Fibroblast of lung (primary cell): Measurements from ENCODE around the gene CCND3. TPM values are rescaled to one million over a fixed set of nuclear protein-coding genes. Genes with fewer than 3 reads are reported as not detected.
A peak's percentile ranks its signal among the peaks of the same experiment; 100 is the strongest.

Experiments
- DNase-seq, 2 donors: peaks; one replicate each; pipeline versions ENCODE4 v3.0.0 to v3.0.0-alpha.2; 2010; ENCODE audit warnings: low read depth in 2 of 2
- H2AFZ ChIP-seq: 2 replicates; pipeline ENCODE4 v1.5.1; 2012; ENCODE audit warnings: low read length, control low read depth, inconsistent platforms
- H3K27ac ChIP-seq: 2 replicates; pipeline ENCODE4 v1.5.1; 2011; ENCODE audit warnings: low read length, control low read depth; ENCODE audit not compliant: insufficient read depth
- H3K27me3 ChIP-seq: 2 replicates; pipeline ENCODE4 v1.5.1; 2011; ENCODE audit warnings: mild to moderate bottlenecking, low read length; ENCODE audit not compliant: control insufficient read depth, insufficient read depth
- H3K36me3 ChIP-seq: 2 replicates; pipeline ENCODE4 v1.5.1; 2011; ENCODE audit warnings: low read length; ENCODE audit not compliant: control insufficient read depth, insufficient read depth
- H3K4me1 ChIP-seq: 2 replicates; pipeline ENCODE4 v1.5.1; 2011; ENCODE audit warnings: low read length; ENCODE audit not compliant: control insufficient read depth, insufficient read depth; ENCODE audit errors: extremely low read depth
- H3K4me2 ChIP-seq: 2 replicates; pipeline ENCODE4 v1.5.1; 2011; ENCODE audit warnings: low read length, control low read depth; ENCODE audit not compliant: insufficient read depth; ENCODE audit errors: extremely low read depth
- H3K4me3 ChIP-seq, 4 experiments: fragments of 200-600 bp in 1 of 4; sonication (generic) in 1 of 4; replicated peaks in 1 of 4; 2 replicates each; pipeline ENCODE4 v1.5.1; 2011 to 2016; ENCODE audit warnings: low read length in 4 of 4, low read depth in 3 of 4, mild to moderate bottlenecking in 3 of 4, control low read depth in 2 of 4, inconsistent platforms in 1 of 4, mixed read lengths in 1 of 4; ENCODE audit not compliant: insufficient read depth in 1 of 4; ENCODE audit errors: control extremely low read depth in 1 of 4
- H3K79me2 ChIP-seq: 2 replicates; pipeline ENCODE4 v1.5.1; 2012; ENCODE audit warnings: mild to moderate bottlenecking, low read length, inconsistent platforms; ENCODE audit not compliant: control insufficient read depth, insufficient read depth
- H3K9ac ChIP-seq: 2 replicates; pipeline ENCODE4 v1.5.1; 2011; ENCODE audit warnings: mild to moderate bottlenecking, low read length, control low read depth; ENCODE audit not compliant: insufficient read depth
- H3K9me3 ChIP-seq: 2 replicates; pipeline ENCODE4 v1.5.1; 2012; ENCODE audit warnings: low read depth, low read length; ENCODE audit not compliant: control insufficient read depth, insufficient read depth
- H4K20me1 ChIP-seq: 2 replicates; pipeline ENCODE4 v1.5.1; 2011; ENCODE audit warnings: low read length; ENCODE audit not compliant: control insufficient read depth, insufficient read depth; ENCODE audit errors: extremely low read depth
- CTCF ChIP-seq, 2 donors: IDR thresholded peaks in 1 of 2; conservative IDR thresholded peaks in 1 of 2; 1 replicate in 1 of 2; 2 replicates in 1 of 2; pipeline ENCODE4 v1.5.1; 2011 to 2012; ENCODE audit warnings: low read length in 2 of 2, control low read depth in 1 of 2, inconsistent platforms in 1 of 2, low read depth in 1 of 2, mild to moderate bottlenecking in 1 of 2
- EZH2 ChIP-seq: IDR thresholded peaks from 2 replicates; pipeline ENCODE4 v1.5.1; 2012; ENCODE audit warnings: low read length, control low read depth, mild to moderate bottlenecking; ENCODE audit errors: missing control alignments
- polyA plus RNA-seq, 2 donors: library from polyadenylated mRNA; depleted of rRNA in 1 of 2; stranded (reverse) in 1 of 2; unstranded in 1 of 2; fragments of >200 nt; gene quantifications; 2 replicates each; pipeline ENCODE4 v1.2.1, GENCODE V29; 2011 to 2012; ENCODE audit warnings: missing spikeins in 1 of 2
- total RNA-seq: library from RNA; depleted of rRNA; stranded (reverse); fragments of >200 nt; gene quantifications from 2 replicates; pipeline ENCODE4 v1.2.1, GENCODE V29; 2014

Gene CCND3
- total and polyA plus RNA-seq, 2 donors (not counting 1 experiment from before 2014, with no cell fraction given): 15.0 to 29.6 TPM

GRCh38 chr6:41937472-41937860 lies 4.1 kb downstream of the CCND3 start:
- Histone ChIP-seq H3K9me3 (no peaks in the 10 kb centered on the region), H2AFZ (no peak overlapping the region), H3K36me3 (peaks cover 21% of the 10 kb centered on the region), H3K27ac (peak overlapping the region; percentile 1), H3K79me2 (peaks cover 41% of the 10 kb centered on the region), H3K9ac (no peak overlapping the region), H3K4me2 (no peak overlapping the region), H3K4me3 (no peak overlapping the region), H3K4me1 (peaks cover 16% of the 10 kb centered on the region), H3K27me3 (no peaks in the 10 kb centered on the region), H4K20me1 (no peaks in the 10 kb centered on the region)
- DNase-seq: no peak
- TF ChIP-seq CTCF (conservative IDR thresholded peaks at IDR 0.05 in 1 of 2, IDR thresholded peaks at IDR 0.05 in 1 of 2; ENCODE audit: low read depth in 1 of 2, low read length in 2 of 2) (no peak), EZH2 (no peak)

GRCh38 chr6:41936073-41936837 lies 5.4 kb downstream of the CCND3 start:
- Histone ChIP-seq H3K4me1 (peaks cover 12% of the 10 kb centered on the region), H3K9ac (no peak overlapping the region), H3K4me3 (no peak overlapping the region), H3K9me3 (no peaks in the 10 kb centered on the region), H3K27me3 (no peaks in the 10 kb centered on the region), H4K20me1 (no peaks in the 10 kb centered on the region), H3K79me2 (peaks cover 40% of the 10 kb centered on the region), H3K36me3 (peaks cover 30% of the 10 kb centered on the region), H3K27ac (peak overlapping the region; percentile 45), H3K4me2 (no peak overlapping the region), H2AFZ (no peak overlapping the region)
- TF ChIP-seq CTCF (conservative IDR thresholded peaks at IDR 0.05 in 1 of 2, IDR thresholded peaks at IDR 0.05 in 1 of 2; ENCODE audit: low read depth in 1 of 2, low read length in 2 of 2) (peak; percentile 95 to 97), EZH2 (no peak)
- DNase-seq: peak; percentile 78 to 94

- peaks cover 12% of the 10 kb centered on the region for H3K4me1 ChIP-seq
- H2AFZ ChIP-seq: no peak overlapping the region
- no peak overlapping the region for H3K4me3 ChIP-seq
- peaks cover 35% of the 10 kb centered on the region for H3K36me3 ChIP-seq
- peaks cover 34% of the 10 kb centered on the region for H3K79me2 ChIP-seq
- H3K9me3 ChIP-seq: no peaks in the 10 kb centered on the region
- H3K9ac ChIP-seq: no peak overlapping the region
- no peaks in the 10 kb centered on the region for H4K20me1 ChIP-seq
- no peak overlapping the region for H3K4me2 ChIP-seq
- no peak for DNase-seq
- TF ChIP-seq EZH2: no peak
- no peak for TF ChIP-seq CTCF (conservative IDR thresholded peaks at IDR 0.05 in 1 of 2, IDR thresholded peaks at IDR 0.05 in 1 of 2; ENCODE audit: low read depth in 1 of 2, low read length in 2 of 2)
- peak overlapping the region; percentile 45 for H3K27ac ChIP-seq
- no peaks in the 10 kb centered on the region for H3K27me3 ChIP-seq
Measured at GRCh38 chr6:41935685-41936072, 5.9 kb downstream of the CCND3 start.
